CD4-positive, alpha-beta T cell treated with Interleukin-10 for 1 hour (primary cell): ENCODE data around the gene GGT5.

Source experiments
- DNase-seq: peaks from one replicate; pipeline ENCODE4 v3.0.0-alpha.2; 2020

GGT5 gene

DNA sequence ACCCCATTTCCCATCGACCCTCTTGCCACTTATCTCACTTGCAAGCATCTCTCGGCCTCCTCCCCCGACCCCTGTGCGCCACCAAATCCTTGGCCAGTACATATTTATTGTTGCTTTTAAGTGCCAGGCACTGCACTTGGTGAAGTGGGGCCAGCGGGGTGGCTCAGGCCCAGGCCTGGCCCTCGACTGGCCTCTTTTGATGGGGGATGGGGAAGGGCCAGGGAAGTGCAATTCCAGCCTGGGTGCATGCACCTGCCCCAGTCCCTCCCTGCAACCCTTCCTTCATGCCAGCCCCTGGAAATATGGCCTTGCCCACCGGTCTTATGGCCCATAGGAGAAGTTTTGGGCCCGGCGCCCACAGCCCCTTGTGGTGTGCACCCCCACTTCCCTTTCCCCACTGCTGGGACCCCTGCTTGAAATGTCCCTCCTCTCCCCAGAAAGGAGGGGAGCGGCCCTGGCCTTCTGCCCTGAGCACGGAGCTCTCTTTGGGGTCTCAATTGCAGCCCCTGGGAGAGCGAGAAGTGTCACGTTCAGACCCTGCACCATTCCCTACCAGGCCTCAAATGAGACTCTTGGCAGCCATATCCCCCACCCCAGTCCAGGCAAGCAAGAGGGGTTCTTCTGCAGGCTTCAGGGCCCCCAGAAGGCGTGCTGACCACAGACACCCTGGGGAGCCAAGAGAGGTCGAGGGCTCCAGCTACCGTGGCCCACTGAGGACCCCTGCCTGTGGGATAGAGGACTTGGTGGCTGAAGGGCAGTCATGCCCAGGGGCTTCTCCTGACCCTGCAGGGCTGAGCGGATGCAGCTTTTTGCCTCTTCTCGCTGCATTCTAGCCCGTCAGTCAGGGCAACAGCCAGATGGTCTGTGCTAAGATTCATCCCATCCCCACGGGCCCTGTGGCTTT, 62.6 kb downstream of the GGT5 start:
- DNase-seq = peak; percentile 15

GRCh38 chr22:24181088-24181995, 63.5 kb downstream of the GGT5 start, which contains the start of gene SUSD2:
SUSD2 (plus strand) TSS chr22:24181487; CDS start chr22:24181520, 33 bp downstream.
- no peak for DNase-seq

- DNase-seq = no peak
Observed at GRCh38 chr22:24180316-24181087, 64.4 kb downstream of the GGT5 start.

- DNase-seq = no peak
Observed at GRCh38 chr22:24179478-24180210, 65.2 kb downstream of the GGT5 start.

DNA sequence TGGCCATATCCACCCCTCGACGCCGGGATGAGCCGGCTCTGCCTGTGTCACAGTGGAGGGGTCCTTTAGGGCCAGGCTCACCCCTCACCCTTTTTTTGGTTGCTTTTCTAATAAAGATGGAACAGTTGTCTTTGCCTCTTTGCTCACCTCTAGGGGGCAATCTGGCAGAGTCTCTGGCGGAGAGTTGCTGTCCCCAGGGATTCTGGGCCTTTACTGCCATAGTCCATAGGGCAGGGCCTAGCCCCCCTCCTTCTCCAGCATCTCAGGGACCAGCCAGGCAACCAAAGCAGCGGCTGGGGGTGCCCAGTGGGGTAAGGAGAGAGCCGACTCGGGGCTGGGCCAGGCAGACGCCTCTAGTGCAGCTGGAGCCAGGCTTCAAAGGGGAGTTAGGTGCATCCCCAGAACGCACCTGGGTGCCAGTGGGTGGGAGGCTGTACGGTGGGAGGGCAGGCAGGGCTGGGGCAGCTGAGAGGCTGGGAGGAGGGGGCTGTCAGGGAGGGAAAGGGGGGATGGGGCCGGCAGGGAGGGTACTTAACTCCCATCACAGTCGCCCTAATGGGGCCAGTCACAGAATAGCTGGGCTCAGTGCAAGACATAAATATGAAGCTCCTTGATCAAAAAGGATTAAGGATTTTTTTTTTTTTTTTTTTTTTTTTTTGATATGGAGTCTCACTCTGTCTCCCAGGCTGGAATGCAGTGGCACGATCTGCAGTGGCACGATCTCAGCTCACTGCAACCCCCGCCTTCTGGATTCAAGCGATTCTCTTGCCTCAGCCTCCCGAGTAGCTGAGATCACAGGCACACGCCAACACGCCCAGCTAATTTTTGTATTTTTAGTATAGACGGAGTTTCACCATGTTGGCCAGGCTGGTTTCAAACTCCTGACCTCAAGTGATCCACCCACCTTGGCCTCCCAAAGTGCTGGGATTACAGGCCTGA, 66.1 kb downstream of the GGT5 start:
- DNase-seq = no peak

DNA sequence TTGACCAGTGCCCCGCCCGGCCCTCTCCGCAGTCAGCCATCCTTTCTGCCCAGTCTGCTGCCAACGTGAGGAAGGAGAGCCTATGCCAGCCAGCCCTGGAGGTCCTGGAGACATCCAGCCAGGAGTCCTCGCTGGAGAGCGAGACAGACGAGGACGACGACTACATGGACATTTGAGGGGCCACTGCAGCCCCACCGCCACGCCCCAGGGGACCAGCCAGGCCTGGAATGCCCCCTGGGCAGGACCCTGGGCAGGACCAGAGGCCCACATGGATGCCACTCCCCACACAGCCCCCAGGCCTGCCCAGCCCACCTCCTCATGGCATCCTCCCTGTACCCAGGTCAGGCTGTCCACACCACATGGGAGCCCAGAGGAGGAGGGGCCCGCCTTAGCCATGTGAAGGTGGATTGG, 66.9 kb downstream of the GGT5 start:
- DNase-seq = no peak

DNA sequence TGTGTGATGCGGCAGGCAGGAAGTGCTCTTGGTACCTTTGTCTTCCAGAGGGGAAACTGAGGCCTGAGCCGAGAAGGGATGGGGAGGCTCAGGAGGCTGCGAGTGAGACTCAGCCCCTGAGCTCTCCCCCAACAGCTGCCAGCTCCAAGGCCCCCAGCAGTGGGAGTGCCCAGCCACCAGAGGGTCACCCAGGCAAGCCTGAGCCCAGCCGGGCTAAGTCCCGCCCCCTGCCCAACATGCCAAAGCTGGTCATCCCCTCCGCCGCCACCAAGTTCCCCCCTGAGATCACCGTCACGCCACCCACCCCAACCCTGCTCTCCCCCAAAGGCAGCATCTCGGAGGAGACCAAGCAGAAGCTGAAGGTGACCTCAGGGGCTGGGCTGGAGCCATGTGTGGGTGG, 67.4 kb downstream of the GGT5 start:
- no peak for DNase-seq

DNA sequence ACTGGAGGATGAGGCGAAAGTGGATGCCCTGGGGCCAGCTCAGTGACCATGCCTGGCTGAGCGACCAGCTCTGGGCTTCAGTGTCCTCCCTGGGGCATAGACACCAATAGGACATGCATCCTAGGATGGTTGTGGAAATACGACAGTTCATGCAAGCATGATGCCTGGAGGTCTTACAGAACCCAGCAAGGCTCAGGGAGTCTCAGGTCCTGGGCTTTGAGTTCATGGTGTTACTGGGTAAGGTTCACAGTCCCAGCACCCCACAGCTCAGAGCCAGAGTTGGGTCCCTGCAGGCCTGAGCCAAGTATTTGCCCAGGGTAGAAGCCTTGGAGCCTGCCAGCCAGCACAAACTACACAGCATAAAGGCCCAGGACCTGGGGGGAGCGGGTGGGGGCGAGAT, 67.8 kb downstream of the GGT5 start:
- no peak for DNase-seq

GRCh38 chr22:24176630-24177029, 68.3 kb downstream of the GGT5 start:
- DNase-seq = no peak

DNA sequence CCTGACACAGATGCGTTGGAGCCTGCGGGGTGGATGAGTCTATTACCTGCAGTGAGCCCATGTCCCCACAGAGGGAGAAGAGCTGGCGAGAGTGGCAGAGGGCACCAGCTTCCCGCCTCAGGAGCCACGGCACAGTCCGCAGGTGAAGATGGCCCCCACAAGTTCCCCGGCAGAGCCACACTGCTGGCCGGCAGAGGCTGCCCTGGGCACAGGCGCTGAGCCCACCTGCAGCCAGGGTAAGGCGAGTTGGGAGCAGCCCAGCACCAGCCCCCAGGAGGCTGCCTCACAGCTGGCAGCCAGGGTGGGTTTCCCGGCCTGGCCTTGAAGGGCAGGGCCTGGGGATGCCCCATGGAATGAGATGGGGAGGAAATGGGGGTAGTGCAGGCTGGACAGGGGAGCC, 68.8 kb downstream of the GGT5 start:
- DNase-seq = no peak

DNA sequence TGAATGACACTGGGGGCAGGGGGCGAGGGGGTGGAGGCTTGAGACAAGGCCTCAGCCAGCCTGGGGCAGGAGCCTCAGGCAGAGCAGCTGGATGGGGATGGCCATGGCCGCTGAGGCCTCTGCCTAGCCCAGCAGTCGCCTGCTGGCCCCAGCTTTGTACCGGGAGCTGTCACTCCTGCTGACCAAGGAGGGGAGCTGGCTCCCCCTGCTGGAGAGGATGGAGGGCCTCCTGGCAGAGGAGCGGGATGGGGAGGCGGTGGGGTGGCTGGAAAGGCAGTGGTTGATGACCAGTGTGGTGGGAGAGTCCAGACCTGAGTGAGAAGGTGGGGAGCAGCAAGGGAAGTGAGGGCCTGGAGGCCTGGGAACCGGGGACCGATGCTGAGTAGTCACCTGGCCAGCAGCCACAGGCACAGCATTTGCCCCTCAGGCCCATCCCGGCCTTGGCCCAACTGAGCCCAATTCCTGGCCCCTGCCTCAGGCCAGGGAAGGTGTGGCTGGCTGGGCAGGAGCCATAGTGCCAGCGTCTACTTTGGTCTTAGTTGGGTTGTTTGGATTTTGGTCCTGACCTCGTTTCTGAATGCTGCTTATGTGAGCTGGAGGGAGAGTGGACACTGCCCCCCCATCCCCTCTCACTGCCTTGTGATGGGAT, 69.6 kb downstream of the GGT5 start:
- peak; percentile 69 for DNase-seq

DNA sequence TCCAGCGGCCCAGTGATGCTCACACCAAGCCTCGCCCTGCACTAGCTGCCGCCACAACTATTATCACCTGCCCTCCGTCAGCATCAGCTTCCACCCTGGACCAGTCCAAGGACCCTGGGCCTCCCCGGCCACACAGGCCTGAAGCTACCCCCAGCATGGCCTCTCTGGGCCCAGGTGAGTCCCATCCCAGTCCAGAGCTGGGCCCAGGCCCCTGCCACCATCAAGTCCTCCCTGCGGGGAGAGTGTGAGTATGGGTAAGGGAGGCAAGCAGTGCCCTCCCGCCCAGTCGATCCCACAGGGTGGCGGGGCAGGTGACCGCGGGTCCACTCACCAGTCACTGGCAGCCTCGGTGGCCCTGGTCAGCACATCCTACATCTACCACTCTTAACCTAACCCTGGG, 73.1 kb downstream of the GGT5 start:
- no peak for DNase-seq

DNA sequence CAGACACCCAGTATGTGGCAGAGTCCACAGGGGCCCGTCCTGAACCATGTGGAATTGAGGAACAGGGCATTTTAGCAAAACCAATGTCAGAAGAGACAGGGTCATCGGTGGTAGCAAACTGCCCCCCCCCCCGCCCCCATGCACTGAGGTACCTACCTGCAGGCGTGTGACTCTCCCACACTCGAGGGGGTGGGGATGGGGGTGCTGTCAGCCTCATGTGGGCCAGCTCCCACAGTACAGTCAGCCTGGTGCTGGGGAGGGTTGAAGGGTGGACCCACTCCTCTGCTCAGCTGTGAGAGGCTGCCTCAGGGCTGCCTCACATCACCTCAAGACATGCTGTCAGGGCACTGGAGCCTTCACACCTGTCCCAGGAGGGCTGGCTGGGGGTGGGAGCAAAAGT, 74.2 kb downstream of the GGT5 start:
- DNase-seq = no peak

GRCh38 chr22:24170188-24170587, 74.7 kb downstream of the GGT5 start:
- DNase-seq = no peak
